Cardiac muscle cell (in vitro differentiated cells and primary cell): ENCODE data around the gene KIF2C. TPM values are rescaled to one million over a fixed set of nuclear protein-coding genes. Genes with fewer than 3 reads are reported as not detected.
"Not testable (repeated sequence)": the region's sequence is repeated elsewhere in the genome, so short reads cannot be mapped to it uniquely, and the experiment has no call there.

Source experiments
- DNase-seq, 2 donors: peaks; one replicate each; pipeline versions ENCODE4 v3.0.0 to v3.0.0-alpha.2; 2010 to 2017; ENCODE audit warnings: low read depth in 1 of 2, low spot score in 1 of 2
- H3K27ac ChIP-seq: fragments of 200-600 bp; sonication (generic); 2 replicates; pipeline ENCODE4 v1.5.1; 2016
- H3K27me3 ChIP-seq: fragments of 200-600 bp; sonication (generic); 2 replicates; pipeline ENCODE4 v1.6.0; 2016; ENCODE audit warnings: control low read depth
- H3K36me3 ChIP-seq: fragments of 200-600 bp; sonication (generic); 2 replicates; pipeline ENCODE4 v1.5.1; 2016; ENCODE audit warnings: control low read depth
- H3K4me1 ChIP-seq: fragments of 200-600 bp; sonication (generic); 2 replicates; pipeline ENCODE4 v1.8.1; 2017; ENCODE audit warnings: low read depth, mild to moderate bottlenecking, mixed run types
- H3K4me3 ChIP-seq: fragments of 200-600 bp; sonication (generic); 2 replicates; pipeline ENCODE4 v1.5.1; 2016; ENCODE audit warnings: mild to moderate bottlenecking
- H3K9me3 ChIP-seq: fragments of 200-600 bp; sonication (generic); 2 replicates; pipeline ENCODE4 v1.5.1; 2017; ENCODE audit warnings: low read depth, mild to moderate bottlenecking, control low read depth
- CTCF ChIP-seq: IDR thresholded peaks from 2 replicates; pipeline ENCODE4 v1.5.1; 2012; ENCODE audit warnings: low read depth, mild to moderate bottlenecking, low read length
- polyA plus RNA-seq: library from polyadenylated mRNA; unstranded; fragments of >200 nt; fragmentation: Nextera tagmentation; extraction: Ambion mirVana; gene quantifications from 2 replicates; pipeline ENCODE4 v1.2.1, GENCODE V29; 2016
- total RNA-seq: library from RNA; depleted of rRNA; stranded (reverse); fragments of >200 nt; gene quantifications from 2 replicates; pipeline ENCODE4 v1.2.3, GENCODE V29; 2016

KIF2C gene
- total and polyA plus RNA-seq, 2 experiments from 2014 or later = 10.0 to 80.8 TPM

- no peak for DNase-seq
- TF ChIP-seq CTCF = no peak
- H3K36me3 ChIP-seq = no peaks in the 10 kb centered on the region
- no peak overlapping the region for H3K4me3 ChIP-seq
- H3K9me3 ChIP-seq = no peaks in the 10 kb centered on the region
- H3K27me3 ChIP-seq = no peaks in the 10 kb centered on the region
- no peak overlapping the region for H3K27ac ChIP-seq
- peaks cover 4% of the 10 kb centered on the region for H3K4me1 ChIP-seq
Observed at GRCh38 chr1:44787506-44787905, 47.9 kb downstream of the KIF2C start.

- H3K27ac ChIP-seq = no peak within 1 kb of the TSS
- no peak for TF ChIP-seq CTCF
- no peaks in the 10 kb centered on the region for H3K27me3 ChIP-seq
- H3K9me3 ChIP-seq = no peaks in the 10 kb centered on the region
- peaks cover 9% of the 10 kb centered on the region for H3K4me1 ChIP-seq
- no peak for DNase-seq
- H3K36me3 ChIP-seq = no peaks in the 10 kb centered on the region
- H3K4me3 ChIP-seq = no peak within 1 kb of the TSS
Observed at GRCh38 chr1:44788120-44788860, 48.7 kb downstream of the KIF2C start, which contains the start of gene BEST4. Gene BEST4, minus strand, starts transcription at chr1:44788170. Its CDS starts 465 bp downstream, at chr1:44787705.

GRCh38 chr1:44790968-44791801 is 51.5 kb downstream of the KIF2C start:
- TF ChIP-seq CTCF = no peak
- DNase-seq = no peak
- no peak overlapping the region for H3K27ac ChIP-seq
- no peaks in the 10 kb centered on the region for H3K9me3 ChIP-seq
- H3K36me3 ChIP-seq = no peaks in the 10 kb centered on the region
- peaks cover 7% of the 10 kb centered on the region for H3K4me1 ChIP-seq
- H3K4me3 ChIP-seq = no peak overlapping the region
- no peaks in the 10 kb centered on the region for H3K27me3 ChIP-seq

DNA sequence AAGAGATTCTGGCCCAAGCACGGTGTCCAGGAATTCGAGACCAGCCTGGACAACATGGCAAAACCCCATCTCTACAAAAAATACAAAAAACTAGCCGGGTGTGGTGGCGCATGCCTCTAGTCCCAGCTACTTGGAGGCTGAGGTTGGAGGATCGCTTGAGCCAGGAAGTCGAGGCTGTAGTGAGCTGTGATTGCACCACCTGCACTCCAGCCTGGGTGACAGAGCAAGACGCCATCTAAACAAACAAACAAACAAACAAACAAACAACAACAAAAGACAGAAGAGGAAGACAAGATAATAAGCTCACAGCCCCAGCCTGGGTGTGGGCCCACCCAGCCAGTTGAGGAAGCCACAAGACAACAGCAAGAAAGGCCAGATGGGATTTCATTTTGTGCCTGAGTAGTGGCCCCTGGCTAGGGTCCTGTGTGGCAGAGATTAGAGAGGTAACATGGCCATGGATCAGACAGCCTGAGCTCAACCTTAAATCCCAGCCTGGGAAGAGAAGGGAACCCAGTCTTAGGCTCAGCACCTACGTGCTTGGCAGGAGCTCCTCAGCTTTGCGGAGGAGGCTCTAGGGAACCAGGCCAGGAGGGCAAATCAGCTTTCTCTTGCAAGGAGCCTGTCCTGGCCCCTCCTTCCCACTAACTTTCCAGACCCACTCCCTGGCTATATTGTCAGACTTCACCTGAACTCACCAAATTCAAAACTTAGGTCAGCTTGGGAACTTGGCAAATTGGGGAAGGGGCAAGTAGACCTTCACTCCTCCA is 53.3 kb downstream of the KIF2C start:
- no peak for TF ChIP-seq CTCF
- no peaks in the 10 kb centered on the region for H3K36me3 ChIP-seq
- no peak overlapping the region for H3K4me3 ChIP-seq
- DNase-seq = no peak
- peaks cover 7% of the 10 kb centered on the region for H3K4me1 ChIP-seq
- no peaks in the 10 kb centered on the region for H3K9me3 ChIP-seq
- H3K27ac ChIP-seq = peak overlapping the region; percentile 87
- no peaks in the 10 kb centered on the region for H3K27me3 ChIP-seq

DNA sequence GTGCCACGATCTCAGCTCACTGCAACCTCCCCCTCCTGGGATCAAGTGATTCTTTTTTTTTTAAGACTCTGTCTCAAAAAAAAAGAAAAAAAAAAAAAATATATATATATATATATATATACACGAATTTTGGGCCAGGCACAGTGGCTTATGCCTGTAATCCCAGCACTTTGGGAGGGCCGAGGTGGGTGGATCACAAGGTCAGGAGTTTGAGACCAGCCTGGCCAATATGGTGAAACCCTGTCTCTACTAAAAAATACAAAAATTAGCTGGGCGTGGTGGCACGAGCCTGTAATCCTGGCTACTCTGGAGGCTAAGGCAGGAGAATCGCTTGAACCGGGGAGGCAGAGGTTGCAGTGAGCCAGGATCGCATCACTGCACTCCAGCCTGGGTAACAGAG is 58.2 kb downstream of the KIF2C start:
- not testable (repeated sequence) for H3K9me3 ChIP-seq

More for the DNA sequence above, 58.2 kb downstream of the KIF2C start:
- not testable (repeated sequence) for DNase-seq, H3K27me3 ChIP-seq, H3K4me3 ChIP-seq, H3K36me3 ChIP-seq, H3K27ac ChIP-seq
- H3K4me1 ChIP-seq = peaks cover 16% of the 10 kb centered on the region
